Thyroid gland (tissue), 4 donors: ENCODE results near the gene WDFY4.

Source experiments
- POLR2A ChIP-seq, 2 donors: fragments of 450-650 bp; IDR thresholded peaks; one replicate each; pipeline ENCODE4 v1.6.1; 2017; ENCODE audit warnings: antibody characterized with exemption in 2 of 2, mild to moderate bottlenecking in 2 of 2, moderate library complexity in 1 of 2
- TF ChIP-seq, protein P1 (sequence below), 6 experiments: fragments of 200-600 bp in 3 of 6; fragments of 450-650 bp in 3 of 6; sonication (generic) in 3 of 6; IDR thresholded peaks; one replicate each; pipeline ENCODE4 v1.5.1; 2016 to 2019; ENCODE audit warnings: antibody characterized with exemption in 6 of 6, mild to moderate bottlenecking in 2 of 6, inconsistent platforms in 1 of 6, moderate library complexity in 1 of 6

- no peak for TF ChIP-seq POLR2A (IDR thresholded peaks at IDR 0.05)
- TF ChIP-seq, protein P1, sequence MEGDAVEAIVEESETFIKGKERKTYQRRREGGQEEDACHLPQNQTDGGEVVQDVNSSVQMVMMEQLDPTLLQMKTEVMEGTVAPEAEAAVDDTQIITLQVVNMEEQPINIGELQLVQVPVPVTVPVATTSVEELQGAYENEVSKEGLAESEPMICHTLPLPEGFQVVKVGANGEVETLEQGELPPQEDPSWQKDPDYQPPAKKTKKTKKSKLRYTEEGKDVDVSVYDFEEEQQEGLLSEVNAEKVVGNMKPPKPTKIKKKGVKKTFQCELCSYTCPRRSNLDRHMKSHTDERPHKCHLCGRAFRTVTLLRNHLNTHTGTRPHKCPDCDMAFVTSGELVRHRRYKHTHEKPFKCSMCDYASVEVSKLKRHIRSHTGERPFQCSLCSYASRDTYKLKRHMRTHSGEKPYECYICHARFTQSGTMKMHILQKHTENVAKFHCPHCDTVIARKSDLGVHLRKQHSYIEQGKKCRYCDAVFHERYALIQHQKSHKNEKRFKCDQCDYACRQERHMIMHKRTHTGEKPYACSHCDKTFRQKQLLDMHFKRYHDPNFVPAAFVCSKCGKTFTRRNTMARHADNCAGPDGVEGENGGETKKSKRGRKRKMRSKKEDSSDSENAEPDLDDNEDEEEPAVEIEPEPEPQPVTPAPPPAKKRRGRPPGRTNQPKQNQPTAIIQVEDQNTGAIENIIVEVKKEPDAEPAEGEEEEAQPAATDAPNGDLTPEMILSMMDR (IDR thresholded peaks at IDR 0.05): no peak
Observed at GRCh38 chr10:48634984-48635557, 49.6 kb upstream of the WDFY4 start.
